ENCODE data around the gene NAA25.

NAA25 gene

GRCh38 chr12:112091563-112091962 lies 17.0 kb downstream of the NAA25 start:
- H3K4me3 ChIP-seq (ENCODE audit: low read depth, low read length), result no peak overlapping the region
- TF ChIP-seq CTCF (IDR thresholded peaks at IDR 0.05; ENCODE audit: low read depth, low read length), result no peak

GRCh38 chr12:112087851-112088250 lies 20.7 kb downstream of the NAA25 start:
- TF ChIP-seq CTCF (IDR thresholded peaks at IDR 0.05; ENCODE audit: low read depth, low read length), result no peak
- H3K4me3 ChIP-seq (ENCODE audit: low read depth, low read length), result no peak overlapping the region

- H3K4me3 ChIP-seq (ENCODE audit: low read depth, low read length), result no peak overlapping the region
- TF ChIP-seq CTCF (IDR thresholded peaks at IDR 0.05; ENCODE audit: low read depth, low read length), result no peak
These were observed 21.3 kb downstream of the NAA25 start for GRCh38 chr12:112087055-112087850.

- H3K4me3 ChIP-seq (ENCODE audit: low read depth, low read length), result no peak overlapping the region
- no peak for TF ChIP-seq CTCF (IDR thresholded peaks at IDR 0.05; ENCODE audit: low read depth, low read length)
These were observed 42.0 kb downstream of the NAA25 start for GRCh38 chr12:112066566-112066965.

GRCh38 chr12:112063273-112063672 lies 45.3 kb downstream of the NAA25 start:
- no peak for TF ChIP-seq CTCF (IDR thresholded peaks at IDR 0.05; ENCODE audit: low read depth, low read length)
- H3K4me3 ChIP-seq (ENCODE audit: low read depth, low read length), result no peak overlapping the region

GRCh38 chr12:112061137-112061536 lies 47.4 kb downstream of the NAA25 start:
- TF ChIP-seq CTCF (IDR thresholded peaks at IDR 0.05; ENCODE audit: low read depth, low read length), result no peak
- no peak overlapping the region for H3K4me3 ChIP-seq (ENCODE audit: low read depth, low read length)

GRCh38 chr12:112049351-112049750 lies 59.2 kb downstream of the NAA25 start:
- TF ChIP-seq CTCF (IDR thresholded peaks at IDR 0.05; ENCODE audit: low read depth, low read length), result no peak
- no peak overlapping the region for H3K4me3 ChIP-seq (ENCODE audit: low read depth, low read length)
